NK-92 (cell line): ENCODE results near the gene MBP.

Experiments
- DNase-seq: peaks from one replicate; lab custom pipeline; 2025; ENCODE audit not compliant: unreplicated experiment; lab: John Stamatoyannopoulos, UW

Gene MBP

GRCh38 chr18:77053616-77054287 lies 78.8 kb downstream of the MBP start:
- no peak for DNase-seq

GRCh38 chr18:77052983-77053309 lies 79.6 kb downstream of the MBP start:
- no peak for DNase-seq

GRCh38 chr18:77052297-77052982 lies 80.1 kb downstream of the MBP start:
- DNase-seq = no peak

GRCh38 chr18:77051581-77052296 lies 80.8 kb downstream of the MBP start:
- DNase-seq = no peak

- DNase-seq = no peak
Observed at GRCh38 chr18:77049938-77050337, 82.6 kb downstream of the MBP start.

GRCh38 chr18:77047803-77048419 lies 84.7 kb downstream of the MBP start:
- no peak for DNase-seq

GRCh38 chr18:77046994-77047393 lies 85.6 kb downstream of the MBP start:
- no peak for DNase-seq

- DNase-seq = no peak
Observed at GRCh38 chr18:77046409-77046808, 86.2 kb downstream of the MBP start.

GRCh38 chr18:77045677-77046076 lies 86.9 kb downstream of the MBP start:
- no peak for DNase-seq

- no peak for DNase-seq
Observed at GRCh38 chr18:77044866-77045664, 87.5 kb downstream of the MBP start.

- no peak for DNase-seq
Observed at GRCh38 chr18:77043541-77044280, 88.9 kb downstream of the MBP start.

- no peak for DNase-seq
Observed at GRCh38 chr18:77042583-77042982, 90.0 kb downstream of the MBP start.

GRCh38 chr18:77039196-77040130 lies 93.1 kb downstream of the MBP start:
- no peak for DNase-seq

- DNase-seq = no peak
Observed at GRCh38 chr18:77038182-77038858, 94.3 kb downstream of the MBP start.

GRCh38 chr18:77037567-77037966 lies 95.0 kb downstream of the MBP start:
- DNase-seq = no peak

GRCh38 chr18:77035380-77036187 lies 97.0 kb downstream of the MBP start:
- DNase-seq = no peak

GRCh38 chr18:77033575-77033974 lies 99.0 kb downstream of the MBP start:
- DNase-seq = no peak

GRCh38 chr18:77032181-77032701 lies 100.3 kb downstream of the MBP start:
- no peak for DNase-seq
